Activated T-cell treated with anti-CD3 and anti-CD28 coated beads, Interleukin-2, amount 50 U/mL, for 1 hour (primary cell): ENCODE results near the gene C17orf50.
A peak's percentile ranks its signal among the peaks of the same experiment; 100 is the strongest.

Experiments
- DNase-seq: peaks from one replicate; pipeline ENCODE4 v3.0.0-alpha.2; 2020

The C17orf50 gene

GRCh38 chr17:35791681-35792350 lies 31.1 kb downstream of the C17orf50 start:
- no peak for DNase-seq

DNA sequence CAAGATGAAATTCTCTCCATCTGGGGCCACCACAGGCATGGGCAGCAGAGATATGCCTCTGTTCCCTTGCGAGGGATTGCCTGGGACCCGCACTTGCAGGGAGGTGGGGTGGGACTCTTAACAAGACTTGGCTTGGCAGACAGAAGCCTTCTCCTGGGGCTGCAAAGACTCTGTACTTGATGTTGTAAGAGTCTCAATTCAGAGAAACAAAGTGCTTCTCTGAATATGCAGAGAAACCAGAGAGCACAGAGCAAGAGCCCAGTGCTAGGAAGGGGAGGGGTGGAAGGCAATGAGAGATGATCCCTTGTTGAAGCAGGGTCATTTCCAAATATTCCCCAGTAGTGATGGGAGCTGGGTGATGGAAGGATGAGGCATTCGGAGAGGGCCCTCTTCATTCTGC lies 32.6 kb downstream of the C17orf50 start:
- DNase-seq: no peak

DNA sequence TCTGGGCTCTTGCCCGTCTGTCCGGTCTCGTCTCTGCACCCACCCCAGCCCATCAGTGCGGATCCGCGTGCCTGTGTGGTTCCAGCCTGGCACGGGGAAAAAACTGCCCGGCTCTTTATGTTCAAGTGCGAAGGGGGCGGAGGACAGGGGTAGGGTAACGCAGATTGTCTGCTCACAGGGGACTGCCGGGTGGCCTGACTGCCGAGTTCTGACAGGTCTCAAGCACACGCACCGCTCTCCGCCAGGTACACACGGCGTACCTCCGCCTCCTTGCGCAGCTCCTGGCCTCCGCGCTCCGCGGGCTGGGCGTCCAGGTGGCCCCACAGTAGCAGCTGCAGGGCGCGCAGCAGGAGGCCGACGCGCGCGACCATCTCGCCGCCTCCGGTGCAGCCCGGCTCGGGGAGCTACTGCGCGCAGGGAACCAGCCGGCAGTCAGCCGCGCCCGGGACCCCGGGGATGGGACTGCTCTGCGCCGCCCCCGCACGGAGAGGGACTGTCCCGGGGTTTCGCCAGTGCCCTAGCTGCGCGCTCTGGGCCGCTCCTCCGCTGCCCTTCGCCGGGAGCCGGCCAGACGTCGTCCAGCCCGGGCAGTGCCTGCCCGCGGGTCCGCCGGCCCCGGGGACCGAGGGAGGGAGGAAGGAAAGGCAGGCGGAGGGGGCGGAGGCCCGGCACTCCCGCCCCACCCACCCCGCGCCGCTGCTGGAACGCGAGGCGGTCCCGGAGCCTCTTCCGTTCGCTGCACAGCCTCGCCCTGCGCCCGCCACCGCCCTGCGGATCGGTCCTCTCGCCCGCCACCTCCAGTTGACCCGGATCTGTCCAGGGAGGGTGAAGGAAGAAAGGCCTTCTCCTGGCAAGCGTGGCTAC lies 34.6 kb downstream of the C17orf50 start, which contains the start of gene MMP28:
Gene MMP28, minus strand, starts transcription at position 635 of the 864 bp plus-strand sequence. Its CDS starts 264 bp downstream, at position 371.
- DNase-seq: peak; percentile 63

- DNase-seq: no peak
These were observed 35.2 kb downstream of the C17orf50 start for GRCh38 chr17:35795871-35796265.

DNA sequence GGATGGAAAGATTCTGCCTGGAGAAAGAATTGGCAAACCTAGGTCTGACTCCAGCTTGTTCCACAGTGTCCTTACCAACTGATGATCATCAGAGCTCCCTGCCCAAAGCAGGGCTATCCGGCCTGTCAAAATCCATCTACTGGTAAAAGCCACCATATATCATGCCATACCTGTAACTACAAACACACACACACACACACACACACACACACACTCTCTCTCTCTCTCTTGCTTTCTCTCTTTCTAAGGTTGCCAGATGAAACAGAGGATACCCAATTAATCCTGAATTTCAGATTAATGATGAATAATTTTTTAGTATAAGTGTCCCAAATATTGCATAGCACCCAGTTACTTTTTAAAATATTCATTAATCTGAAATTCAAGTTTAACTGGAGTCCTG lies 36.3 kb downstream of the C17orf50 start:
- no peak for DNase-seq

- no peak for DNase-seq
These were observed 36.7 kb downstream of the C17orf50 start for GRCh38 chr17:35797370-35797769.

DNA sequence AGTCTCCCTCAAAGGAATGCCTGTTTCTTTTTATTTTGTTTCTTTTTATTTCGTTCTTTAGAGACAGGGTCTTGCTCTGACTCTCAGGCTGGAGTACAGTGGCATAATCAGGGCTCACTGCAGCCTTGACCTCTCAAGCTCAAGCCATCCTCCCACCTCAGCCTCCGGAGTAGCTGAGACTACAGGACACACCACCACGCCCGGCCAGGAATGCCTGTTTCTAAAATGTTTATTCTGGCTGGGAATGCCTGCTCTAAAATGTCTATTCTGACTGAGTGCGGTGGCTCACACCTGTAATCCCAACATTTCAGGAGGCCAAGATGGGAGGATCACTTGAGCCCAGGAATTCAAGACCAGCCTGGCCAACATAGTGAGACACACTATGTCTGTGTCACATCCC lies 37.2 kb downstream of the C17orf50 start:
- no peak for DNase-seq

DNA sequence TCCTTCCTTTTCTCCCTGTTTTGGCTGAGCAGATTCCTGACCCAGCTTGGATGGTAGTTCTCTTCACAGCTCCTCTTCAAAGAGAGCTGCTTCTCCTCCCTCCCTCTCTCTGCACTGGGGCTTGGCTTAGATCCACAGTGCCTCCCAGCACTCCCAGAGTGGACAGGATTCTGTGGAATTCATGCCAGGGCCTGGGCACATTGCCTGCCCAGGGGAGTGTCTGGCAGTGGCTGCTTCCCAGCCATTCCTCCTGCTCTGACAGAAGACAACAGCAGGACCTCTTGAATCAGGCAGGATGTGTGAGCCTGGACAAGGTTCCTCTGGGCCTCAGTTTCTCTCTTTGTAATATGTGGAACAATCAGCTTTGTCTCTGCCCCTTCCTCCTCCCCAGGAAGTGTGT lies 39.3 kb downstream of the C17orf50 start:
- DNase-seq: no peak

DNA sequence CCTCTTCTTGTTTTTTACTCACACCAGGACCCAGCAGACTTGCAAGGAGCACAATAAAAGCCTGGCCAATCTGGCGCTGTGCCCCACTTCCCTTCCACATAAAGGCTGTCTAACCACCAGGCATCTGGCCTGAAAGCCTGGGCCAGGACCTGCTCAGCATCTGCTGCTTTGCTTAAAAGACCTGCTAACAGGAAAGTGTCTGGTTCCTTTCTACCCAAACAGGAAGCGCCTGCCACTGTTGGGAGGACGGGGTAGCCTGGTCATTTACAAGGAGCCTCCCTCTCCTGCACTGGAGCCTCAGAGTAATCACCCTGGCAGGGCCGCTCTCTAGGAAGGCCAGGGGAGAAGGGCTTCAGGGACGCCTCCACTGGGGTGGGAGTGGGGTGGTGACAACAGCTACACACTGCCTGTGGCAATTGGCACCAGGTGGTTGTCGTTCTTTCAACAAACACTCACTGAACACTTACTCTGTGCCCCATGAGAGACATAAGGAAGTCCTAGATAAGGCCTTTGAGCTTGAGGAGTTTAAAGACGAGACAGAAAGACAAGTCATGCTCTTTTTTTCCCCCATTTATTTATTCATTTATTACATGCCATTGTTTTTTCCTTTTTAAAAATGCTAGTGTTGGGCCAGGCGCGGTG lies 41.0 kb downstream of the C17orf50 start:
- DNase-seq: no peak

- no peak for DNase-seq
These were observed 44.0 kb downstream of the C17orf50 start for GRCh38 chr17:35804658-35805192.

- no peak for DNase-seq
These were observed 46.9 kb downstream of the C17orf50 start for GRCh38 chr17:35807371-35808144.

DNA sequence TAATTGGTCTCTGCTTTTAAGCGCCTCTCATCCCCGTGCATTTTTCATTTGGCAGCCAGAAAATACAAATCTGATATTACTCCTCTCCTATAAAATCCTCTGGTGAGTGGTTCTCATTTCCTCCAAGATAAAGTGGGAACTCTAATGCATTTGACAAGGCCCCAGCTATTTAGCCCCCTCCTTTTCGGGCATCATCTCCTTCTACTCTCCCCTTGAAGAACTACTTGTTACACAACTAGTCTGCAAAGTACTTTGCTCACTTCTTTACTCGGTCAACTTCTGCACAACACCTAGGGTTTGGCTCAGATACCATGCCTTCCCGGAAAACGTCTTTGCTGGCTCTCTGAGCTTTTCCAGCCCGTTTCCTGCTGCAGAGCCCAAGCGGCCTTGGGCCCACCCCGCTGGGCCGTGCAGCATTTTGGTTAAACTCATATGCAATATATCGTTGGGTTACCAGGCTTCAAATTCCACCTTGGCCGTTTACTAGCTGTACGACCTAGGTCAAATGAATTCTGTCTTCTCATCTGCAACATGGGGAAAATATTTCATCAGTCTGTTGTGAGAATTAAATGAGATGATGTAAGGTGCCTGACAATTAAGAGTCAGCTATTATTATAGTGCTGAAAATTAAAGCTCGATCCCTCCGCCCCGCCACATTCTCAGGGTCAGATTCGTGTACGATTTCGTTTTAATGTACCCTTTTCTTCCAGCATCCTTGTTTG lies 47.7 kb downstream of the C17orf50 start:
- DNase-seq: no peak

DNA sequence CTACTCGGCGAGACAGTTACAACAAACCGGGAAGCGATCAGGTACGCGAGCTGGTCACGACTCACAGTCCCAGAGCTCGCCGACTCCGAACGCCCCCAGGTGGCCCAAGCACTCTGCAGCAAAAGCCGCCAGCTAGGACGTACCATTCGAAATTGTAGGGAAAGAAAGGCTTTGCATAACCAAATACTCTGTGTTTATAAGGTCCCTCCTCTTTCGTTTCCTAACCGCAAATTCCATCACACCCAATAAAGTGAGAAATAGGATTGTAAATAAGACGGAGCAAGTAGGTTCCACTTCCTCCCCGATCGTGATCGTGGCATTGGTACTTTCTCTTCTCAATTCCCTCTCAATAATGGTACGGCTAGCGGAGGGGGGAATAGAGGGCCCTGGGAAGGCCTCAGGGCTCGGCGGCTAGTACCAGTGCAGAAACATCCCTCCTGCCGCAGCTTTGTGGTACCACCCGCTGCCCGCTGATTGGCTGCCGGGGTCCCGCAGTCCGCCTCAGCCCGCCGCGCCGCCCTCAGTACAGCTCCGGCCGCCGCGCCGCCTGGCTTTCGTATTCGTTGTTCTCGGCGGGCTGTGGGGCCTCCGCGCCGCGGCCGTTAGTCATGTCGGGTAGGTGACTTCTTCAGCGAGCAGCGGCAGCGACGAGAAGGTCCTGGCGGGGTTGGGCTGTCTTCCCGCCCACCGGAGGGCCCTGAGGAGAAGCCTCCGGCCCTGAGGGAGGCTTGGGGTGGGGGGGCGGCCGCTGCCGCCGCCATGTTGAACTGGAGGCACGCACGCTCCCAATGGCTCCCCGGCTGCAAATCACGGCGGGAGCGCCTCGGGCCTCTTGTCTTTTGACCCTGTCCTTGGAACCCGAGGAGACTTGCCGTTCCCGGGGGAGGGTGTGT lies 48.5 kb downstream of the C17orf50 start, which contains the start of gene TAF15:
Gene TAF15, plus strand, starts transcription at position 523 of the 893 bp plus-strand sequence. Its CDS starts 86 bp downstream, at position 609.
- peak; percentile 92 for DNase-seq

GRCh38 chr17:35809855-35810461 lies 49.3 kb downstream of the C17orf50 start:
- DNase-seq: no peak

DNA sequence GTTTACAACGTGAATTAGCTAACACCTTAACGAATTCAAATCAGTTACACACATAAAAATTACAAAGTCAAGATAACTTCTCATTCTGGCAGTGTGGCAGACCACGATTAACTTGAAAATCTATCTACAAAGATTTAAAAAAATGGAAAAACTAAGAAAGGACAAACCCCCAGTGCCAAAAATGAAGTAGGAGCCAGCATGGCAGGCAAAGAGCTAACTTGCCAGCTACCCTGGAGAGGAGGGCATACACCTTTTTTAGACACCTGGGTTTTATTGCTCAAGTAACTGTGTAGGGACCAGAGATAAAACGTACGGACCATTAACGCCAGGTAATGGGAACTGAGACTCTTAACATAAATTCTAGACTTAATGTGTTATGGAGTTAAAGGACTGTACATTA lies 51.1 kb downstream of the C17orf50 start:
- DNase-seq: no peak

DNA sequence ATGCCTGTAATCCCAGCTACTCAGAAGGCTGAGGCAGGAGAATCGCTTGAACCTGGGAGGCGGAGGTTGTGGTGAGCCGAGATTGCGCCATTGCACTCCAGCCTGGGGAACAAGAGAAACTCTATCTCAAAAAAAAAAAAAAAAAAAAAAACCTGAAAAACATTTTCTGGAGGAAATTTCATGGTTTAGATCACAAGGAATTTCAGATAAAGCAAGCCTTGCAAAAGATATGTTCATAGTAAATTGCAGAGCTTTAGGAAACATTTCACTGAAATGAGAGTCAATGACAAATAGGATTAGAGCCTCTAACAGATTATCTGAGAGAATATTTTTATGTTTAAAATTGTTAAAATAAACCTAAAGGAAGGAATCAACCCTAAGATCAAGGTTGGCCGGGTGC lies 51.8 kb downstream of the C17orf50 start:
- DNase-seq: no peak
